SK-N-MC (cell line): ENCODE data around the gene MOB3C.

ENCODE experiments used
- DNase-seq: peaks from one replicate; pipeline ENCODE4 v3.0.0-alpha.2; 2011; ENCODE audit warnings: low read depth, low spot score
- H3K27ac ChIP-seq: fragments of 200-600 bp; sonication (generic); 2 replicates; pipeline ENCODE4 v1.5.1; 2016; ENCODE audit warnings: mixed run types
- H3K36me3 ChIP-seq: fragments of 200-600 bp; sonication (generic); 2 replicates; pipeline ENCODE4 v1.6.1; 2017; ENCODE audit warnings: antibody characterized with exemption, low read length, mixed read lengths; ENCODE audit not compliant: insufficient read depth
- H3K4me3 ChIP-seq: fragments of 200-600 bp; sonication (generic); 2 replicates; pipeline ENCODE4 v1.5.1; 2016
- H3K9ac ChIP-seq: fragments of 200-600 bp; sonication (generic); 2 replicates; pipeline ENCODE4 v1.8.0; 2017; ENCODE audit warnings: mixed run types, mixed read lengths; ENCODE audit not compliant: insufficient read length
- H3K9me3 ChIP-seq: fragments of 200-600 bp; sonication (generic); 2 replicates; pipeline ENCODE4 v1.6.1; 2017; ENCODE audit warnings: low read depth, mild to moderate bottlenecking, antibody characterized with exemption, low read length, moderate library complexity, mixed read lengths
- EZH2 ChIP-seq: fragments of 200-600 bp; sonication (generic); IDR thresholded peaks from one replicate; pipeline ENCODE4 v1.6.1; 2017; ENCODE audit warnings: antibody characterized with exemption
- FOXP2 ChIP-seq: optimal IDR thresholded peaks from 2 replicates; pipeline ENCODE3; 2011; ENCODE audit warnings: mild to moderate bottlenecking, moderate library complexity; ENCODE audit not compliant: insufficient read depth; ENCODE audit errors: extremely low read length, control extremely low read depth
- POLR2AphosphoS5 ChIP-seq: IDR thresholded peaks from 2 replicates; pipeline ENCODE4 v1.6.1; 2012; ENCODE audit warnings: mild to moderate bottlenecking, low read depth, low read length, borderline replicate concordance

The MOB3C gene

DNA sequence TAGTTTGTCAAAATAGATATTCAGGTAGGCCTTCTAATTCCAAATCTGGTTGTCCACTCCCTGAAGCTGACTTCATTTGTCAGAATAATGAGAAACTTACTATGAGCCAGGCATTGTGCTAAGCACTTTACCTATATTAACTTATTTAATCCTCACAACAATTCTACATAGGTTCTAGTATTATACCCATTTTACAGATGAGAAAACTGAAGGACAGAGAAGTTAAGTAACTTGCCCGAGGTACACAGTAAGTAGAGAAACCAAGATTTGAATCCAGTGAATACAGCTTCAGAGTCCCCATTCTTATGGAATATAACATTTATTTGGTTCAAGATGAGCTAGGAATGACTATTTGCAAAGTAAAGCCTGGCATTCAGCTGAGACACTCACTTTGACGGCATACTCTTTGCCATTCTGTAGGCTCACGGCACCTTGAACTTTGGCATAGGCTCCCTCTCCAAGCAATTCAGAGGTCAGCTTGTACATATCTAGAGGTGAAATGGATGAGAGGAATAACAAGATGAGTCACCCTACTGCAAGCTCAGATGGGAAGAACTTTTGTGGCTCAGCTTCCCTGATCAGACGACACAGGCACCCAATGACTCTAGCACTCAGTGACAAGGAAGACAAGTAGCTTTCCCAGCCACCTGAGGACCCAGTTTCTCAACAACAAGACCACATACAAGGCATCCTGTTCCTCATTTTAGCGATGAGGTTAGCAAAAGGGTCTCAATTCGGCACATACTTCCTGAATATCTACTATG, 36.3 kb downstream of the MOB3C start:
- Histone ChIP-seq H3K36me3 (0 out of 2 replicates have a peak, but pooled peaks cover 7% of the 10 kb centered on the region), H3K4me3 (no peak overlapping the region), H3K9ac (no peak overlapping the region), H3K9me3 (no peaks in the 10 kb centered on the region), H3K27ac (no peak overlapping the region)
- no peak for TF ChIP-seq FOXP2
- TF ChIP-seq EZH2, result no peak
- TF ChIP-seq POLR2AphosphoS5, result no peak
- no peak for DNase-seq

GRCh38 chr1:46577671-46578070, 38.9 kb downstream of the MOB3C start:
- Histone ChIP-seq H3K9ac (no peak overlapping the region), H3K4me3 (no peak overlapping the region), H3K9me3 (no peaks in the 10 kb centered on the region), H3K27ac (no peak overlapping the region), H3K36me3 (0 out of 2 replicates have a peak, but pooled peaks cover 7% of the 10 kb centered on the region)
- TF ChIP-seq FOXP2 (no peak), EZH2 (no peak), POLR2AphosphoS5 (no peak)
- no peak for DNase-seq

GRCh38 chr1:46576596-46576995, 40.0 kb downstream of the MOB3C start:
- Histone ChIP-seq H3K9ac (no peak overlapping the region), H3K9me3 (no peaks in the 10 kb centered on the region), H3K27ac (no peak overlapping the region), H3K36me3 (0 out of 2 replicates have a peak, but pooled peaks cover 7% of the 10 kb centered on the region), H3K4me3 (no peak overlapping the region)
- TF ChIP-seq FOXP2, result no peak
- no peak for TF ChIP-seq POLR2AphosphoS5
- TF ChIP-seq EZH2, result no peak
- DNase-seq, result no peak

DNA sequence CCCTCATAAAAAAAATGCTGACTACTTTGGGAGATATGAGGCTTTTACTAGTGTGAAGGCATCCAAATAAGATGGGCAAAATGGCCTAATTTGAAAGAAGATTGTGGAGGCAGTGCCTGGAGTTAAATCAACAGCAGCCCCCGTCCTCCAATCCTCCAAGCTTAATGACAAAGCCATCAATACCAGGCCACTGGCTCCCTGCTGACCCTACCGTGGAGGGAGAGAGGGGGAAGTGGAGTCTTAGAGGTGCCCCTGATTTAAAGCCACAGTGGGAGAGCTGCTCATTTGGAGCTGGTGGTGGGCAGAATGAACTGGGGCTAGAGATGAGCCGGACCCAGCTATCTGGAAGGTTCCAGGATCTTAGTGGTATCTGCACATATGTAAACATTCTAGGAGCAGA, 40.8 kb downstream of the MOB3C start:
- 0 out of 2 replicates have a peak, but pooled peaks cover 7% of the 10 kb centered on the region for H3K36me3 ChIP-seq
- TF ChIP-seq FOXP2 (no peak), POLR2AphosphoS5 (no peak), EZH2 (no peak)
- H3K27ac ChIP-seq, result no peak overlapping the region

DNA sequence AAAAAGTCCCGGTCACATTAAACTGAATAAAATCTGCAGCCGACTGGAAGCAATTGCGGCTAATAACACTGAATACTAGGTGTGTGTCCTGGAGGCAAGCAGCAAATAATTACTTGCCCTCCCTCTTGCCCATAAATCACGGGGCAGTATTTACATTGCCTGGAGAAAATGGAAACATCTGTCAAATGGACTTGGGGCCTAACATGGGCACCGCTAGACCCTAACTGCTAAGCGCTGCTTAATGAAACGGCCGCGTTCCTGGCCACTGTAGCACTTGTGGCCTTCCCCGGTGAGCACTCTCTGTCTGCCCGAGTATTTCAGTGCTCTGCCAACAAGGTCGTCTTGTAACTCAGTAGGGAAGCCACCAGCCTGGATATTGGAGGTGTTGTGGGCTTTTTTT, 41.3 kb downstream of the MOB3C start:
- TF ChIP-seq FOXP2 (no peak), POLR2AphosphoS5 (no peak), EZH2 (no peak)
- Histone ChIP-seq H3K4me3 (no peak overlapping the region), H3K27ac (no peak overlapping the region), H3K9ac (no peak overlapping the region), H3K9me3 (no peaks in the 10 kb centered on the region), H3K36me3 (0 out of 2 replicates have a peak, but pooled peaks cover 5% of the 10 kb centered on the region)
- no peak for DNase-seq

More for the DNA sequence above, 40.8 kb downstream of the MOB3C start:
- no peak for DNase-seq
- Histone ChIP-seq H3K9me3 (no peaks in the 10 kb centered on the region), H3K9ac (no peak overlapping the region), H3K4me3 (no peak overlapping the region)

- H3K27ac ChIP-seq, result no peak overlapping the region
- no peaks in the 10 kb centered on the region for H3K9me3 ChIP-seq
- H3K36me3 ChIP-seq, result no peaks in the 10 kb centered on the region
- no peak overlapping the region for H3K4me3 ChIP-seq
- TF ChIP-seq POLR2AphosphoS5 (no peak), EZH2 (no peak), FOXP2 (no peak)
- H3K9ac ChIP-seq, result no peak overlapping the region
- DNase-seq, result no peak
These were observed 44.9 kb downstream of the MOB3C start for GRCh38 chr1:46571691-46572225.

- no peak for DNase-seq
- no peak for TF ChIP-seq EZH2
- no peak for TF ChIP-seq POLR2AphosphoS5
- no peaks in the 10 kb centered on the region for H3K9me3 ChIP-seq
- H3K9ac ChIP-seq, result no peak overlapping the region
- no peaks in the 10 kb centered on the region for H3K36me3 ChIP-seq
- H3K27ac ChIP-seq, result no peak overlapping the region
- H3K4me3 ChIP-seq, result no peak overlapping the region
These were observed 46.5 kb downstream of the MOB3C start for GRCh38 chr1:46569884-46570725.

DNA sequence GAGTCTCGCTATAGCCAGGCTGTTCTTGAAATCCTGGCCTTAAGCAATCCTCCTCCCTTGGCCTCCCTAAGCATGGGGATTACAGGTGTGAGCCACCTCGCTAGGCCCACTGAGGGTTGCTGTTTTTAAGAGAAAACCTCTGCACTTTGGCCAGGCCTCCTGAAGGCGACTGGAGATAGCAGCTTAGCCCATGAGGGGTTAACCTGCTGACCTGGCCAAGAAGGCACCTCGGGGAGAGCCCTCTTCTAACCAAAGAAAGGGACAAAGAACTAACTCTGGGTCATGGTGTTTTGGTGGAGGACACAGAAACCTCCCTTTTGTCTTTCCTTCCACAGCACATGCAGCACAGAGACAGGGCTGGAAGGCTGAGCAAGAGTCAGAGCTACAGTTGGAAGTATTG, 47.5 kb downstream of the MOB3C start:
- Histone ChIP-seq H3K4me3 (no peak overlapping the region), H3K9ac (no peak overlapping the region), H3K27ac (no peak overlapping the region), H3K36me3 (no peaks in the 10 kb centered on the region), H3K9me3 (no peaks in the 10 kb centered on the region)
- DNase-seq, result no peak
- TF ChIP-seq FOXP2, result no peak
- no peak for TF ChIP-seq EZH2
- TF ChIP-seq POLR2AphosphoS5, result no peak

DNA sequence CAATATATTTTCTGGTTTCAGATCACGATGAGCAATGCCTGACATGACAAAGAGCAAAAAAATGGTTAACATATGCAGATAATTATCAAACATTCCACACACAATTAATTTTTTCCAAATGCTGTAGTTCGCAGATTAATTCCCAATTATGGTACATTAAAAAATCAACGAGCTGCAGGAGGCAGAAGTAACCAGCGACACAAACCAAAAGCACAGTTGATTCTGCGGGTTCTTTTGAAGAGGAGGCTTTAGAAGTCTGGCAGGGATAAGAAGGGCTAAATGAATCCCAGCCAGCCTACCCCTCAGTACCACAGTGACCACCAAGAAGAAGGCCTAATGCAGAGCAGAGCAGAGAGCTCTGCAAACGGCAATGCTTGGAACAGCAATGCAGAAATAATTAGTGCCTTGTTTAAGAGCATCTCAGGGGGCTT, 48.1 kb downstream of the MOB3C start:
- Histone ChIP-seq H3K4me3 (no peak overlapping the region), H3K9me3 (no peaks in the 10 kb centered on the region), H3K27ac (no peak overlapping the region), H3K9ac (no peak overlapping the region), H3K36me3 (no peaks in the 10 kb centered on the region)
- no peak for DNase-seq
- TF ChIP-seq FOXP2 (no peak), POLR2AphosphoS5 (no peak), EZH2 (no peak)
